Iris pigment epithelial cell (primary cell): ENCODE data around the gene TMEM123.
"Not testable (repeated sequence)": the region's sequence is repeated elsewhere in the genome, so short reads cannot be mapped to it uniquely, and the experiment has no call there.

ENCODE experiments used
- DNase-seq: peaks from one replicate; pipeline ENCODE4 v3.0.0-alpha.2; 2011; ENCODE audit warnings: low read depth

Gene TMEM123

GRCh38 chr11:102449651-102450570, 2.7 kb downstream of the TMEM123 start:
- DNase-seq = no peak

- DNase-seq = no peak
Measured at GRCh38 chr11:102448869-102449224, 3.7 kb downstream of the TMEM123 start.

- no peak for DNase-seq
Measured at GRCh38 chr11:102447941-102448868, 4.4 kb downstream of the TMEM123 start.

GRCh38 chr11:102447193-102447592, 5.4 kb downstream of the TMEM123 start:
- no peak for DNase-seq

GRCh38 chr11:102446606-102447005, 6.0 kb downstream of the TMEM123 start:
- peak; percentile 58 for DNase-seq

GRCh38 chr11:102444693-102445092, 7.9 kb downstream of the TMEM123 start:
- not testable (repeated sequence) for DNase-seq

- DNase-seq = not testable (repeated sequence)
Measured at GRCh38 chr11:102444142-102444541, 8.4 kb downstream of the TMEM123 start.

GRCh38 chr11:102439063-102439363, 13.6 kb downstream of the TMEM123 start:
- DNase-seq = not testable (repeated sequence)

GRCh38 chr11:102438311-102439062, 14.1 kb downstream of the TMEM123 start:
- DNase-seq = no peak

GRCh38 chr11:102437727-102438126, 14.8 kb downstream of the TMEM123 start:
- DNase-seq = no peak

- no peak for DNase-seq
Measured at GRCh38 chr11:102436976-102437375, 15.6 kb downstream of the TMEM123 start.

GRCh38 chr11:102436561-102436960, 16.0 kb downstream of the TMEM123 start:
- DNase-seq = peak; percentile 34

- no peak for DNase-seq
Measured at GRCh38 chr11:102435688-102436087, 16.9 kb downstream of the TMEM123 start.

GRCh38 chr11:102433571-102433970, 19.0 kb downstream of the TMEM123 start:
- not testable (repeated sequence) for DNase-seq

GRCh38 chr11:102432560-102432959, 20.0 kb downstream of the TMEM123 start:
- not testable (repeated sequence) for DNase-seq

- no peak for DNase-seq
Measured at GRCh38 chr11:102431404-102431803, 21.2 kb downstream of the TMEM123 start.

- DNase-seq = peak; percentile 78
Measured at GRCh38 chr11:102430158-102430836, 22.3 kb downstream of the TMEM123 start.

GRCh38 chr11:102429691-102430090, 22.9 kb downstream of the TMEM123 start:
- no peak for DNase-seq

- no peak for DNase-seq
Measured at GRCh38 chr11:102429226-102429625, 23.3 kb downstream of the TMEM123 start.

GRCh38 chr11:102428696-102429095, 23.9 kb downstream of the TMEM123 start:
- no peak for DNase-seq

GRCh38 chr11:102427068-102427467, 25.5 kb downstream of the TMEM123 start:
- no peak for DNase-seq

GRCh38 chr11:102426570-102426969, 26.0 kb downstream of the TMEM123 start:
- DNase-seq = no peak
